Medulla oblongata (tissue), 1 donor: Measurements from ENCODE around the gene UVSSA.
"Not testable (repeated sequence)": the region's sequence is repeated elsewhere in the genome, so short reads cannot be mapped to it uniquely, and the experiment has no call there.

Experiments used
- DNase-seq: peaks from one replicate; pipeline ENCODE4 v3.0.0-alpha.2; 2015; ENCODE audit errors: extremely low spot score

The UVSSA gene

GRCh38 chr4:1443688-1444172, 96.7 kb downstream of the UVSSA start:
- not testable (repeated sequence) for DNase-seq
